ENCODE measurements around the gene ASCL3.

Gene ASCL3

GRCh38 chr11:8911029-8911823 lies 31.6 kb downstream of the ASCL3 start, which contains the start of gene AKIP1:
AKIP1 (plus strand) TSS chr11:8911189; CDS start chr11:8911450, 261 bp downstream.
- Histone ChIP-seq H3K4me1 (peaks cover 0 to 41% (median 26%) of the 10 kb centered on the region in 4 donors), H3K36me3 (no peaks in the 10 kb centered on the region), H3K4me3 (peak within 1 kb of the TSS; percentile 93 to 97), H3K27ac (peak within 1 kb of the TSS; percentile 95 to 97), H3K27me3 (no peaks in the 10 kb centered on the region), H3K9me3 (no peaks in the 10 kb centered on the region)
- intact Hi-C loops (cut with DNase I; ENCODE audit: low total_unique reads): no loop called here
- TF ChIP-seq CTCF (IDR thresholded peaks at IDR 0.05): no peak
- peak; percentile 95 to 97 for DNase-seq

GRCh38 chr11:8910649-8911026 lies 32.2 kb downstream of the ASCL3 start:
- H3K27ac ChIP-seq: peak overlapping the region; percentile 95 to 97
- H3K9me3 ChIP-seq: no peaks in the 10 kb centered on the region
- no peak for DNase-seq
- intact Hi-C loops (cut with DNase I; ENCODE audit: low total_unique reads): no loop called here
- H3K4me3 ChIP-seq: peak overlapping the region; percentile 93 to 97
- no peaks in the 10 kb centered on the region for H3K36me3 ChIP-seq
- peaks cover 0 to 38% (median 25%) of the 10 kb centered on the region in 4 donors for H3K4me1 ChIP-seq
- no peak for TF ChIP-seq CTCF (IDR thresholded peaks at IDR 0.05)
- no peaks in the 10 kb centered on the region for H3K27me3 ChIP-seq

- no peaks in the 10 kb centered on the region for H3K36me3 ChIP-seq
- H3K4me1 ChIP-seq: peaks cover 0 to 19% (median 12%) of the 10 kb centered on the region in 4 donors
- no peaks in the 10 kb centered on the region for H3K9me3 ChIP-seq
- DNase-seq: no peak
- no peaks in the 10 kb centered on the region for H3K27me3 ChIP-seq
- H3K4me3 ChIP-seq: no peak overlapping the region
- no peak overlapping the region for H3K27ac ChIP-seq
- intact Hi-C loops (cut with DNase I; ENCODE audit: low total_unique reads): no loop called here
- no peak for TF ChIP-seq CTCF (IDR thresholded peaks at IDR 0.05)
Measured at GRCh38 chr11:8908099-8908498, 34.7 kb downstream of the ASCL3 start.

- H3K36me3 ChIP-seq: no peaks in the 10 kb centered on the region
- intact Hi-C loops (cut with DNase I; ENCODE audit: low total_unique reads): no loop called here
- H3K27me3 ChIP-seq: no peaks in the 10 kb centered on the region
- H3K4me3 ChIP-seq: no peak overlapping the region
- H3K9me3 ChIP-seq: no peaks in the 10 kb centered on the region
- peaks cover 0 to 12% (median 6%) of the 10 kb centered on the region in 4 donors for H3K4me1 ChIP-seq
- H3K27ac ChIP-seq: no peak overlapping the region
- no peak for DNase-seq
- no peak for TF ChIP-seq CTCF (IDR thresholded peaks at IDR 0.05)
Measured at GRCh38 chr11:8907116-8907515, 35.7 kb downstream of the ASCL3 start.

GRCh38 chr11:8905528-8906165 lies 37.2 kb downstream of the ASCL3 start:
- Histone ChIP-seq H3K36me3 (no peaks in the 10 kb centered on the region), H3K4me3 (no peak overlapping the region), H3K4me1 (peaks cover 0 to 10% (median 4%) of the 10 kb centered on the region in 4 donors), H3K9me3 (no peaks in the 10 kb centered on the region), H3K27ac (no peak overlapping the region), H3K27me3 (no peaks in the 10 kb centered on the region)
- DNase-seq: no peak
- intact Hi-C loops (cut with DNase I; ENCODE audit: low total_unique reads): no loop called here
- TF ChIP-seq CTCF (IDR thresholded peaks at IDR 0.05): no peak

Data from tibial artery (tissue), 4 donors.